ENCODE measurements around the gene DUSP22.

DUSP22 gene

DNA sequence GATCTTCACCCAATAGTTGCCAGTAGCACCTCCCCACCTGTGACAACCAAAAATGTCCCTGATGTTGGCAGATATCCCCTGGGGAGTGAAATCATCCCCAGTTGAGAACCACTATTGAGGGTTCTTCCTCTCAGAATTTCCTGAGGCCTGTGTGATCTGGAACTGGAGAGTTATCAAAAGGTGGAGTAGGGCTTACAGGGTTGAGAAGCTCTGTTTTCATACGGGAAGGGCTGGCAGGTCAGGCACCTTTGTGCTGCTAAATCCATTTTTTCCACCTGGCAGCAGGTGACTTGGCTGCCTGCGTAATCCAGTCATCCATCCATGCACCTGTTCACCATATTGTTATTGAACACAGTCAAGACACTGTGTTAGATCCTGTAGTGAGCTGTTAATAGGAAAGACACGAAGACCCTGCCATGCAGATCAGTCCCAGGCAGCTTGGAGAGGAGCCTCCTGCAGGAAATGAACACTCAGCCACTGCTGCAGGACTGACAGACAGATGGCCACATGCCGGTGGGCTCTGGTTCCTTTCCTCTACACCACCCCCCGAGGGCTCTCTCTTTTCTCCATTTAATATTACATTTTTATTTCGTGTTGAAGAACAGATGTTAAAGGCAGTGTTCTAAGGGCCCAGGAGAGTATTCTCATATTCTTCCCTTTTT lies 5.4 kb downstream of the DUSP22 start:
- no peak for DNase-seq (ENCODE audit: low spot score)

DNA sequence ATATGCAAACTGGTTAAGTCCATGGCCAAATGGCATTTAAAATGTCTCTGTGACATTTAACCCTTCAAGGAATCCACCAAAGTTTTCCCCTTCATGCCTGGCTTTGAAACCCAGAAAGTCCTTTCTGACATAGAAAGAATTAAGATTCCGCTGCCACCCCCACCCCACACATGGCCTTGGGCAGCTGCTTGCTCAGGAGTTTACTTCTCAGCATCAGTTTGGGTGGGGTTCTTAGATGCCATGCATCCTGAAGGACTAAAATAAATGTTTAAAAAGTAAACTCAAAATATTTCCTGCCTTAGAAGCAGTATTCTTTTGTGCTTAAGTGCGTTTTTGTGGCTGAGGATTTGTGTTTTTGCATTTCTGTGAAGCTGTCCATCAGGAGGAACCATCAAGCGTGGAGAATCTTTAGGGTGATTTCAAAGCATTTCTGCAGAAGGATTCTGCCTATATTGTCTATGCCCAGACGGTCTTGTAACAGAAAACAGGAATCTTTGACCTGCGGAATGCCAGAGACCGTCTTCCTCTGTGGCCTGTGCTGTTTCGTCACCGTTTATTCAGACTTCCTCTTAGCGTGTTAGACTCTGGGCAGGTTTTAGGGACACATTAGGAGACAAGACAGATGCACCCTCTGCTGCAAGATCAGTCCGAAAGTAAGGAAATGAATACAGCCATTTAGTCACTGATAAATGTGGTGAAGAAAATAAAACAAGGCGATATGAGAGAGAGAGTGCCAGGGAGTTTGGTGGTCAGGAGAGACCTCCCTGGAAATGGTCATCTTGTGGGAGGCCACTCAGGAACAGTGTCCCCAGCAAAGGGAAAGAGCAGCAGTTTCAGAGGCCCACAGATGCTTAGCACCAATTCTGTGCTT lies 6.2 kb downstream of the DUSP22 start:
- no peak for DNase-seq (ENCODE audit: low spot score)

DNA sequence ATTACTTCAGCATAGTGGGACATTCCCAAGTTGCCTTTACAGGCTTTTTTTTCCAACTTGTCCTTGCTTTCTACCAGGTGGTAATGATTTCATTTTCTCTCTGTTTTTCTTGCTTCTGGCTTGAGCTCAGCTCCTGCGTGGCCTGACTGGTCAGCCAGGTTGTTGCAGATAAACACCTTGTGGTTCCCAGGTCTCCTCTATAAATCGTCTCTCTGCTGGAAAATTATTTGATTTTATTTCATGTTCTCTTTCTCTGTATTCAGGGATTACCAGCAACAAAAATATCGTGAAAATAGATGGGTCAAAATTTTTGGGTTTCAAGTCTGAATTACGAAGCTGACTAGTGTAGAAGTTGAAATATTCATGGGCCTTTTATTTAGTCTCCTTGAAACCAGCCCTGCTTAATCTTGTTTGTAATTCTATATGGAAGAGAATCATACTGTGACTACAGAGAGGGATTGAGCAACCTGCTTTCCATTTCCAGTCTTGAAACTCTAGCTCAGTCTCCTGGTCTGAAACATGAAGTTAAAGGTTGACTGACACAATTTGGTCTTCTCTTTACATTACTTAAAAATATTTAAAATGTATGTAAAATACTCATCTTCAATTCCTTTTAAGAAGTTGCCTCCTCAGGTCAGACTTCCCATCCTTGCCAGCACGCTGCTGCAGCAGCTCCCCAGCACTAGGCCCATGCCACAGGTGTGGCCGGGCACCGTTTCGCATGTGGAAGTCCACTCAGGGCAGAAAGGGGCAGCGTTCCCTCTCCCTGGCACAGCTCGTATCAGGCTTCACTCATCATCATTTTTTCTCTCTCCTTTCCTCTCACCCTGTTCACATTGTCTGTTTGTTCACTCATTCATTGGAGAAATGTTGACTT lies 7.1 kb downstream of the DUSP22 start:
- DNase-seq (ENCODE audit: low spot score): no peak

DNA sequence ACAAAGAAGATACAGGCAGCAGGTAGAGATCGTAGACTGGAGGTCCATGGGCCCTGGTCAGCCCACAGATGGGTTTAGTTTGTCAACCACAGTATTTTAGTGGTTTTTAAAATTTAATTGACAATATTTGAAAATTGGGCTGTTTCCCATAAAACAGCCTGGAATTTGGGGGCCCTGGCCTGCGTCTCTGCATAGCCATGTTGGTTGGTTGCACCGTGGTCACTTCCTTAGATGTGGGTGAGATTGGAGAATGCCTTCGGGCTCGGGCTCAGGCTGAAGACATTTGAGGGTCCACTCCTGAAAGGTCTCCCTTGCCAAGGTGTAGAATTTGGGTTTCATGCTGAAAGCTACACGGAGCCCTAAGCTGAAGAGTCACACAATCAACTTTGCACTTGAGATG lies 7.7 kb downstream of the DUSP22 start:
- no peak for DNase-seq (ENCODE audit: low spot score)

DNA sequence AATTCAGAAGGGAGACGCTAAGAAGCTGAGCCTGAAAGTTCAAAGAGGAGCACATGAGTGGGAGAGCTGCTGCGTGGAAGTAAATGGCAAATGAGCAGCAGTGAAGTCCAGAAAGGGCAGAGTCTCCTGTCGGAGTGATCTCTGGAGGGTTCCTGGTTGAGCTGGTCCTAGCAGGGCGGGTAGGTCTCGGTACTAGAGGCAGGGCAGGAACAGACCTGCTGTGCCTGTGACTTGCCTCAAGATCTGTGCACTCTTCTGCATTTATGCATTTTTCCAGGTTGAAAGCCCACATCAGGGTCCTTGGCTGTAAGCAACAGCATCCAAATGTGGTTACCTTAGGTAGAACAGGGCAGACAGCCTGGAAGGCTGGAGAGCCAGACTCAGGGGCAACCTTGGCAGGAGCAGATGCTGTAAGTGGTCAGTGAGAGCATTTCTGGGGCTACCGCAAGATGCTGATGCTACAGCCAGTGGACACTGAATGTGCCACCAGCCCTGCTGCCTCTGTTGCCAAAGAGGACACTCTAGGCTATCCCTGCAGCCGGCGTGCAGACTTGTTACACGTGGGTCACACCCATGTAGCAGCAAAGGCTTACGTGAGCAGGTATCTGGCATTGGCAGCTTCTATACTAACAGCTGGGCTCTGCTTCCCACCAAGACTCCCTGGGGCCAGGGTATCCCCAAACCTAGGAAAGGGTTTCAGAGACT lies 8.4 kb downstream of the DUSP22 start:
- DNase-seq (ENCODE audit: low spot score): no peak

DNA sequence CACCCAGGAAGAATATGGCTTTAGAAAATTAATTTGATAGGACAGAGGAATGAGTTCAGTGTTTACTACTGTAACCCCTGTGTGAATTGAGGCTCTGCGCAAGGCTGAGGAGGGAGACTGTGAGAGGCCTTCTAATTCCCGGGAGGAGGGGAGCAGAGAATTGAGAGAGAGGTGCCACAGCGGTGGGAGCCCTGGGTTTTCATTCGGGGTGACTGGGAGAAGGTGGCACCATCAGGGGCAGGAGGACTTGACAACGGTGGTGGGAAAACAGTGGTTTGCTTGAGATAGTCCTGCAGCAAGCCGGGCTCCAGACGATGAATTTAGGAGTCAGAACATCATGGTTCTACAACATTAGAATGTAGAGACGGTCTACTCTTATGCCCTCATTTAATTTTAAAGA lies 9.2 kb downstream of the DUSP22 start:
- DNase-seq (ENCODE audit: low spot score): no peak

DNA sequence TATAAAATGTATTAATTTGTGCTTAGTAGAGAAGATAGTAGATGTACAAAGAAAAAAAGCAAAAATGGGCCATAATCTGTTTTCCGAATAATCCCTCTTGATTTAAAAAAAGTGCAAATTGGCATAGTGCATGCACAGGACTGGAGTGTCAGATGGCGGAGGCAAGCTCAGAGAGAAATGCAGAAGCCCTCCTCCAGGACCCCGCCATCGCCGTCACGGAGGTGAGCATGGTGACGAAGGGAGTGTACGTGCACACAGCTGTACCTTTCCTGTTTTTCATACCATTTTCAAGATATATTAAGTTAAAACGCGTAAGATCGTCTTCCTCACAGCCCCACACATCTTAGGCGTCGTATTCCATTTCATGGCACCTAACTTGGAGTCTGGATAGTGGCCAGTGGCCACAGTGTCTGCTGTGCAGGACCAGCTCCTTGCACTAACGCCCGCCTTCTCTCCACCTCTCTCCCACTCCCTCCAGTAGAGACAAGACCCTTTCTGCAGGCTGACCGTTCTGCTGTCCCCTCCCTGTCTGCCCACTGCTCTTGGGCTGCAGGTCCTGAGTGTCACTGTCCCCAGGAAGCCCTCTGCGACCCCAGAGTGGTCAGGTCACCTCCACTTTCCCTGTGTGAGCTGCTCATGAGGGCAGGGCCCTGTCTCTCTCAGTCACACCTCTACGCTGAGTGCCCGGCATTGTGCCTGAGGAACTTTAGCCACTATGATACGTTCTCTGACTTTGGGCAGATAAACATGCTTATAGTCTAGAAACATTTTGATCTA lies 9.8 kb downstream of the DUSP22 start:
- DNase-seq (ENCODE audit: low spot score): no peak

DNA sequence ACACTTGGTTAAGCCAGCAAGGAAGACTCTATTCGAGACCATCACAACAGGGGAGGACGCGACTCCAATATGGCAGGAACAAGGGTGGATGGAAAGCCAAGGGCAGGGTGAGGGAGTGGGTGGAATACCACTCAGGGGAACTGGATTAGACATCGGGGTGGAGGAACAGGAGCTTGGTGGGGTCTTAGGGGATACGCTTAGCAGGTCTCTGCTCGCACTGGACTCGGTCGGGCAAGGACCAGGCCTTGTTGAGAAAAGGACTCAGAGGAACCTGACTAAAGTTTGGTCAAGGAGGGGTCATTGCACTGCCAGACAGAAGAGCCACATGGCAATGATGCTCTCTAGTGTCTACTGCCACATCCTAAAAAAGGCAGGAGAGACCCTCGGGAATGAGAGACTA lies 10.5 kb downstream of the DUSP22 start:
- no peak for DNase-seq (ENCODE audit: low spot score)

DNA sequence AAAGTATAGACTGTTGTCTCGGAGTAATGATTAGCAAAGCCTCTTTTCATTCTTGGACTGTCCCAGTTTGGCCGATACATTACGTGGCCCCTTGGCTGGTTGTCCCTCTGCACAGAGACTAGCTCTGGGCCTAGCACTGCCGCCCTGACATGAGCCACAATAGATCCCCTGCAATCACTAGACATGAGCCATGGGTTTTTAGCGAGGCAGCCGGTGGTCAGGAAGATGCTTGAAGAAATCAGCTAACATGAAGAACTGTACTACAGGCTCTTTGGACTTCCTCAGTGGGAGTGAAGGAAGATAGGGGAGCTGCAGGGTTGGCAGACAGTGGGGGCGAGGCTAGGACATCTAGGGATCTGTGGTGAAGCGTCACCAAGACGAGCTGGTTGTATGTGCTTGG lies 11.0 kb downstream of the DUSP22 start:
- DNase-seq (ENCODE audit: low spot score): no peak

DNA sequence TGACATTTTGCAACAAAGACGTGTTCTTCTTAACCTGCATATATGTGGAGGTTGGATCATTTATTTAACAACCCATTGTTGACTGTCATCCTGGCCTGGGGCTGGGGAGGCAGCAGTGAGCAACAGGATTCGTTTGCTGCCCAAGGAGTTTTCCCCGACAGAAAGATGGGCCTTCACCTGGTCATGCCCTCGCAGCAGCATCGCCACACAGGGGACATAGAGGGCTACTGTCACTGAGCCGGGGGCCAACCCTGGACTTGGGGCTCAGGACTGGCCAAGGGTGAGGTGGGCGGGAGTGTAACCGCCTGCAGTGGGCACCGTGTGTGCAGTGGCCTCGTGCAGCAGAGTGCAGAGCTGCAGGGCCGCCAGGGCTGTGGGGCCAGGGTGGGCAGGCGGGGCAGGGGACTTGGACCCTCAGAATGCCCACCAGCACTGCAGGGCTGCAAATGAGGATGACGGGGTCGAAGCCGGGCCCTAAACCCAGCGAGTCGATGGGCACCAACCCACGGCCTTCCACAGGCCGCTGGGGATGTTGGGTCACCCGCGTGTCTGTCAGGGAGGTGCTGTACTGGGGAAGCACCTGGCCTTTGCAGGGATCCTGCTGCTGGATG lies 11.8 kb downstream of the DUSP22 start:
- DNase-seq (ENCODE audit: low spot score): no peak

DNA sequence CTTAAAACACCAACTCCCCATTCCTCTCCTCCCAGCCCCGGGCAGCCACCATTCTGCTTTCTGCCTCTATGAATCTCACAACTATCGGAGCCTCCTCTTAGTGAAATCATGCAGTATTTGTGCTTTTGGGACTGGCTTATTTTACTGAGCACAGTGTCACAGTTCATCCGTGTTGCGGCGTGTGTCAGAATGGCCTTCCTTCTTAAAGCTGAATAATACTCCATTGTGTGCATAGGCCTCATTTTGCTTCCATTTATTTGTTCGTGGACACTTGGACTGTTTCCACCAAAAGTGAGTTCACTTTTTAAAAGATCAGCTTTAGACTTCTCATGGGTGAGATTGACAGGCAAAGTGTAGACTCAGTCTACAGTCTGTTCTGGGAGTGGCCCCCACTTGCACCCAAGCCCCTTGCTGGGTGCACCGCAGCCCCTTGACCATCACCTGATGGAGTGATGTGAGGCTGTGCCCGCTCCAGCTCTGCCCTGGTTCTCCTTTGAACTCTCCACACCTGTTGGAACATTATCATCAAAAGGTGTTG lies 12.6 kb downstream of the DUSP22 start:
- no peak for DNase-seq (ENCODE audit: low spot score)

DNA sequence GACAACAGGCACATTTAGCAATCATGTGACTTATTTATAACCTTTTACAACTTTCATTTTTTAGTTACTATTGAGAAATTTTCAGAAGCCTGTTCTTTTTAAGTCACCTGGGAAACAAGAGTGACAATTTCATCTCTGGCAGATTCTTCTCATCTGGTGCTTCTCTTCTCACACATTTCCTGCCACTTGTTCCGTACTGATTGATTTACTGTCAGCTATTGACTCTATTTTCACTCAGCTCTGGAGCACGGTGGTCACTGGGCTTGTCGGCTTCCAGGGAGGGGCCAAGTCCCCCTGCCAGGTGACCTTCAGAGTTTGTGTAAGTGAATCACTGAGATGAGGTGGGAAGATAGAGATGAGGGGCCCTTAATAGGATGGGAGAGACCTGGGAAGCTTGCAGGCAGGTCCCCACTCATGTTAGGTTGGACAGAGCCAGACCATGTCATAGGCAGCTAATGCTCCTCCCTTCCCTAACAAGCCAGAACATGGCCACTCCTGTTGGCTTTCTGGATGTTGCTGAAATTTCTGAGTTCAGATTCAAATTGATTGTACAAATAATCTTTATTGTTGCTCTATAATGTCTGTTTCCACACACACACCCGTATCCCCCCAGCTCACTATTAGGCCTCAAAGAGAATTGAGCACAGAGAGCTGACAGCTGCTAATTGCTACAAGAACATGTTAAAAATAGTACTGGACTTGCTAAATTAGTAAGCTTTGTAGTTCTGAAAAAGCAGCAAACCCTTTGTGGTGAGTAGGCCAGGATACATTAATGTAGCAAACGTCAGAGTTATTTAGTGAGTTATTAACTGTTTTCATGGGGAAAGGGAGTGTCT lies 13.3 kb downstream of the DUSP22 start:
- DNase-seq (ENCODE audit: low spot score): no peak

DNA sequence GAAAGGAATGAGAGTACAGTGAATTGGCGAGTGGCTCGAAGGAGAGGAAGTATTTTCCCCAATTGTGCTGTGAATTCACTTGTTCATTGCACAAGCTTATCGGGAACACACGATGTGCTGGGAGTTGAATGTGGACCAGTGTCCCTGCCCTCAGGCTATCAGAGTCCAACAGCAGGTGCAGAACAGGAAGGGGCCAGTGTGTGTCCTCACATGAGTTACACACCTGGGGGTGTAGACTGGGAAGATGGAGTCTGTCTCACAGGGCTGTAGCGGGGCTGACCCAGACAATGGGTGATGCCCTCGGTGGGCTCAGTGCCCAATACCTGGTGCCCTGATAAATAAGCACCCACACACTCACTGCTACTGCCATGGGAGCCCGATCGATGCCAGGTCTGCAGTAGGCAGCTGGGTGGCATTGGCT lies 14.4 kb downstream of the DUSP22 start:
- DNase-seq (ENCODE audit: low spot score): no peak

DNA sequence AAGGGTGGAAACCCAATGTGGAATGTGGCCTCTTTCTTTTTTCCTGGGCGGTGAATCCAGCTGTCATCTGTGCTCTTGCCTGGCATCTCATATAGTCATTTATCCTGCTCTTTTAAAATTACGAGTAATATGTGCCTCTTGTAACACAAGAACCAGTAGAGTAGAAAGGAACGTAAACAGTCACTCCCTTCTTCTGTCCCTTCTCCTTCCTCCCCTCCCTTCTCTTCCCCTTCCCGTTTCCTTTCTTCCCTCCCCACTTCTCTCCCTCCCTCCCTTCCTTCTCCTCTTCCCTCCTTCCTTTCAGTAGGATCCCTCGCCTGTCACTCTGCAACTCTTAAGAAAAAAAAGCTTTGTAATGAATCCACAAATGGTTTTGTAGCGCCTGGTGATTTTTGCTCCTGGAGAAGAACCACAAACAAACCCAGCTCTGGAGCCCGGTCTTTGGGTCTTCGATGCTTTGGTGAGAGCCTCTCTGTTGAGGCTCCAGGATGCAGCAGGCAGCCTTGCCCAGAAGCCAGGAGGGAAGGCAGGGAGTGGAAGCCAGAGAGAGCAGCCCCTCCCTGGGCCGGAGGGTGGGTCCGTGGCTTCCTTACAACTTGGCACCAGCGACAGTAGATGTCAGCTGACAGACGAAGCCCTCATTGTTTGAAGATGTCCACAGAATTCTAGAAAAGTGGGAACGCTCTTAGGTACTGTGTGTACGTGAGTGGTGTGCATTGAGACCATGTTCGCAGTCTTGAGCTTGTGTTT lies 15.0 kb downstream of the DUSP22 start:
- no peak for DNase-seq (ENCODE audit: low spot score)

DNA sequence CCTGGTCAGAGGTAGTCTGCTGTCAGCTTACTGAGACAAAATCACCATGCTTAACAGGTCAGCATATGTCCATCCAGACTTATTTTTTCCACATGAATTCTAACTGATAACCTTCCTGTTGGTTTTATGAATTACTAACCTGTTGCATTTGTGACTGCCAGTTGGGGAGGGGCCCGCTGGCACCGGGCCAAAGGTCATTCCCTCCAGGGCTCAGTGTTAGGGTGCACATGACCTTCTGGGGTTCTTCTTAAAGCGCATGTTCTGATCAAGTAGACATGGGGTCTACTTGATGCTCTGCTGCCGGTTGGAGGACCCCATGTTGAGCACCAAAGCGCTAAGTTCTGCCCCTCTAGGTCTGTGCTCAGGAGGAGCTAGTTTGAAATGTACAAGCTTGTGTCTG lies 15.6 kb downstream of the DUSP22 start:
- DNase-seq (ENCODE audit: low spot score): no peak

DNA sequence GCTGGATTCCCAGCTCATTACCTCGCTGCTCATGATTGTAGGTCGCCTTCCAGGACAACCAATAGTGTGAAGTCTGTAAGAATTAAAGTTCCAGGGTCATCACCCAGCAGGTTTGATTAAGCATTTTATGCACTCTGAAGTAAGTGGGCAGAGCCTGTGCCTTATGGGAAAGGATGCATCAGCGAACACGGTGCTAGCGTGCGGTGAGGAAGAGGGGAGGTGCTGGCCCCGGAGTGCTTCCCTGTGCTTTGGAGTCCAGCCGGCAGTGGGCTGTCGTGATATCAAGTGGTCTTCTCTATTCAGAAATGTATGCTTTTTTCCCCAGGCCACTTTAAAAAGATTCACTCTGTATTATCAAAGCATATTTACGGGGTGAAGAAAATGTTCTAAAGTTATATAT lies 16.0 kb downstream of the DUSP22 start:
- no peak for DNase-seq (ENCODE audit: low spot score)

DNA sequence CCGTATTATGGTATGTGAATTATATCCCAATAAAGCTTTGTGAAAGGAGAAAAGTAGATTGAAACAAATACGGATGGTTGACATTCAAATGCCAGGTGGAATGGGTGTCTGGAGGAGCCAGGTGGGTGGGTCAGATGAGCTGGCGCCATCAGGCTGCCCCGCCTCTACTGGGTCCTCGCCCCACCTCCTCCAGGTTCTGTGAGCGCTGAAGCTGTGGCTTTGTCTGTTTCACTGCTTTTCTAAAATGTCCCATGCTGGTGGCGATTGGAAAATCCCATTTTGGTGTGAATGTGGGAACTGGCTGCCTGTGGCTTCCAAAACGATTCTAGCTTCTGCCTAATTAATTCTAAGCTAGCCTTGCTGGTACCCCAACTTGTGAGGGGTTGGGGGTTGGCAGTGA lies 16.5 kb downstream of the DUSP22 start:
- no peak for DNase-seq (ENCODE audit: low spot score)

DNA sequence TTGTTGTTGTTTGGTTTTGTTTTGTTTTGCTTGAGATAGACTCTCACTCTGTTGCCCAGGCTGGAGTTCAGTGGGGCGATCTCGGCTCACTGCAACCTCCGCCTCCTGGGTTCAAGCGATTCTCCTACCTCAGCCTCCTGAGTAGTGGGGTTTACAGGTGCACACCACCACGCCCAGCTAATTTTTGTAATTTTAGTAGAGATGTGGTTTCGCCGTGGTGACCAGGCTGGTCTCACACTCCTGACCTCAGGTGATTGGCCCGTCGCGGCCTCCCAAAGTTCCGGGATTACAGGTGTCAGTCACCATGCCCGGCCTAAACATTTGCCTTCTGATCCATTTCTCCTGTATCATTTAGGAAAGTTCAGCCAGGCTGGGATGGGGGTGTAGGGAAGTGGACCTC lies 17.7 kb downstream of the DUSP22 start:
- DNase-seq (ENCODE audit: low spot score): no peak

DNA sequence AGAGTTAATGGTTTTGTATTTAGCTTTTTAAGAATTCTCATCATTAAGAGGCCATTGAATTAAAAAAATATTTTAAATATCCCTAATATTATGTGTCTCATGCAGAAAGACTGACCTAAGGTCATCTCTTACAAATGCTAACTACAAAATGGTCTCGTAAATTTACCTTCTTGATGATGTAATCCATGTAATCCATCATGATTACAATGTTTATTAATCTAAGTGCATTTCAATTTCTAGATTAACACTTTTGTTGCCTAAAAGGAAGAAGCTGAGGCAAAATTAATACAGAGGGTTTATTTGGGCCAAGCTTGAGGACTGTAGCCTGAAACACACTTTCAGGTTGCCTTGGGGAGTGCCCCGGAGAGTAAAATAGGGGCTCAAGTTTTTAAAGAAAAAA lies 18.4 kb downstream of the DUSP22 start:
- no peak for DNase-seq (ENCODE audit: low spot score)
